Measurements from ENCODE around the gene RASSF9. TPM values are rescaled to one million over a fixed set of nuclear protein-coding genes. Genes with fewer than 3 reads are reported as not detected.

RASSF9 gene
- polyA plus RNA-seq, 2 donors = 1.2 to 2.4 TPM

GRCh38 chr12:85765453-85765869 lies 70.7 kb downstream of the RASSF9 start:
- no peak overlapping the region for H3K27ac ChIP-seq (ENCODE audit: low read depth in 2 of 2, low read length in 1 of 2)
- H3K9me3 ChIP-seq (ENCODE audit: control insufficient read depth in 2 of 2, insufficient read depth in 1 of 2, low read depth in 1 of 2, low read length in 1 of 2) = no peaks in the 10 kb centered on the region
- no peaks in the 10 kb centered on the region for H3K27me3 ChIP-seq (ENCODE audit: control insufficient read depth in 1 of 2, insufficient read depth in 2 of 2, low read length in 2 of 2)
- H3K36me3 ChIP-seq (ENCODE audit: control insufficient read depth in 2 of 2, insufficient read depth in 2 of 2, low read length in 1 of 2) = no peaks in the 10 kb centered on the region
- no peak overlapping the region for H3K4me3 ChIP-seq (ENCODE audit: low read depth in 1 of 2, low read length in 2 of 2)
- H3K4me1 ChIP-seq (ENCODE audit: control insufficient read depth in 2 of 2, insufficient read depth in 2 of 2, low read length in 1 of 2) = no peaks in the 10 kb centered on the region
- 71 to 88% methylated on average over 2 of the region's 2 CpGs for WGBS, 2 donors

- 65 to 80% methylated on average over 3 of the region's 3 CpGs for WGBS, 2 donors
- Histone ChIP-seq H3K9me3 (ENCODE audit: control insufficient read depth in 2 of 2, insufficient read depth in 1 of 2, low read depth in 1 of 2, low read length in 1 of 2) (peaks cover 0 to 2% of the 10 kb centered on the region in 2 donors), H3K36me3 (ENCODE audit: control insufficient read depth in 2 of 2, insufficient read depth in 2 of 2, low read length in 1 of 2) (no peaks in the 10 kb centered on the region), H3K4me3 (ENCODE audit: low read depth in 1 of 2, low read length in 2 of 2) (no peak overlapping the region), H3K27ac (ENCODE audit: low read depth in 2 of 2, low read length in 1 of 2) (no peak overlapping the region), H3K4me1 (ENCODE audit: control insufficient read depth in 2 of 2, insufficient read depth in 2 of 2, low read length in 1 of 2) (no peaks in the 10 kb centered on the region), H3K27me3 (ENCODE audit: control insufficient read depth in 1 of 2, insufficient read depth in 2 of 2, low read length in 2 of 2) (no peaks in the 10 kb centered on the region)
Measured at GRCh38 chr12:85759623-85760022, 76.6 kb downstream of the RASSF9 start.

GRCh38 chr12:85759091-85759490 lies 77.1 kb downstream of the RASSF9 start:
- 67 to 84% methylated on average over 3 of the region's 3 CpGs for WGBS, 2 donors
- H3K4me1 ChIP-seq (ENCODE audit: control insufficient read depth in 2 of 2, insufficient read depth in 2 of 2, low read length in 1 of 2) = no peaks in the 10 kb centered on the region
- no peak overlapping the region for H3K4me3 ChIP-seq (ENCODE audit: low read depth in 1 of 2, low read length in 2 of 2)
- H3K36me3 ChIP-seq (ENCODE audit: control insufficient read depth in 2 of 2, insufficient read depth in 2 of 2, low read length in 1 of 2) = no peaks in the 10 kb centered on the region
- peaks cover 0 to 2% of the 10 kb centered on the region in 2 donors for H3K9me3 ChIP-seq (ENCODE audit: control insufficient read depth in 2 of 2, insufficient read depth in 1 of 2, low read depth in 1 of 2, low read length in 1 of 2)
- no peak overlapping the region for H3K27ac ChIP-seq (ENCODE audit: low read depth in 2 of 2, low read length in 1 of 2)
- no peaks in the 10 kb centered on the region for H3K27me3 ChIP-seq (ENCODE audit: control insufficient read depth in 1 of 2, insufficient read depth in 2 of 2, low read length in 2 of 2)

- no peaks in the 10 kb centered on the region for H3K27me3 ChIP-seq (ENCODE audit: control insufficient read depth in 1 of 2, insufficient read depth in 2 of 2, low read length in 2 of 2)
- no peak overlapping the region for H3K27ac ChIP-seq (ENCODE audit: low read depth in 2 of 2, low read length in 1 of 2)
- H3K4me1 ChIP-seq (ENCODE audit: control insufficient read depth in 2 of 2, insufficient read depth in 2 of 2, low read length in 1 of 2) = no peaks in the 10 kb centered on the region
- H3K36me3 ChIP-seq (ENCODE audit: control insufficient read depth in 2 of 2, insufficient read depth in 2 of 2, low read length in 1 of 2) = no peaks in the 10 kb centered on the region
- peaks cover 0 to 2% of the 10 kb centered on the region in 2 donors for H3K9me3 ChIP-seq (ENCODE audit: control insufficient read depth in 2 of 2, insufficient read depth in 1 of 2, low read depth in 1 of 2, low read length in 1 of 2)
- no peak overlapping the region for H3K4me3 ChIP-seq (ENCODE audit: low read depth in 1 of 2, low read length in 2 of 2)
Measured at GRCh38 chr12:85755760-85756159, 80.4 kb downstream of the RASSF9 start.

Other genes starting within 250 kb of the RASSF9 start
- gene NTS, start 37.9 kb upstream of the RASSF9 start, polyA plus RNA-seq = under 1 TPM; 0.24 to 0.31 TPM

All from esophagus (tissue), 2 donors.